22Rv1 (cell line): Measurements from ENCODE around the gene EYS.
"Not testable (repeated sequence)": the region's sequence is repeated elsewhere in the genome, so short reads cannot be mapped to it uniquely, and the experiment has no call there.

ENCODE experiments used
- H3K27ac ChIP-seq: fragments of 450-650 bp; 2 replicates; pipeline ENCODE4 v1.5.1; 2017
- CTCF ChIP-seq: fragments of 450-650 bp; IDR thresholded peaks from 2 replicates; pipeline ENCODE4 v1.5.1; 2017; ENCODE audit warnings: mild to moderate bottlenecking
- ZFX ChIP-seq: fragments of 450-650 bp; IDR thresholded peaks from 2 replicates; pipeline ENCODE4 v1.6.1; 2017; ENCODE audit warnings: antibody characterized with exemption, borderline replicate concordance

EYS gene

GRCh38 chr6:65545920-65546319 lies 161.1 kb downstream of the EYS start:
- no peak overlapping the region for H3K27ac ChIP-seq
- no peak for TF ChIP-seq CTCF
- no peak for TF ChIP-seq ZFX

GRCh38 chr6:65538644-65539043 lies 168.4 kb downstream of the EYS start:
- TF ChIP-seq ZFX, result no peak
- no peak for TF ChIP-seq CTCF
- no peak overlapping the region for H3K27ac ChIP-seq

GRCh38 chr6:65537600-65537999 lies 169.4 kb downstream of the EYS start:
- TF ChIP-seq ZFX, result no peak
- no peak for TF ChIP-seq CTCF
- H3K27ac ChIP-seq, result no peak overlapping the region

GRCh38 chr6:65531533-65531932 lies 175.5 kb downstream of the EYS start:
- TF ChIP-seq CTCF (no peak), ZFX (no peak)
- no peak overlapping the region for H3K27ac ChIP-seq

GRCh38 chr6:65524232-65524631 lies 182.8 kb downstream of the EYS start:
- H3K27ac ChIP-seq, result no peak overlapping the region
- no peak for TF ChIP-seq CTCF
- TF ChIP-seq ZFX, result no peak

GRCh38 chr6:65505736-65506135 lies 201.3 kb downstream of the EYS start:
- TF ChIP-seq ZFX, result no peak

GRCh38 chr6:65501045-65501444 lies 206.0 kb downstream of the EYS start:
- H3K27ac ChIP-seq, result no peak overlapping the region
- TF ChIP-seq ZFX, result no peak
- no peak for TF ChIP-seq CTCF

More at GRCh38 chr6:65505736-65506135, 201.3 kb downstream of the EYS start:
- no peak overlapping the region for H3K27ac ChIP-seq

- not testable (repeated sequence) for H3K27ac ChIP-seq
These were observed 223.4 kb downstream of the EYS start for GRCh38 chr6:65483652-65484051.
